Measurements from ENCODE around the gene FAM222A. TPM values are rescaled to one million over a fixed set of nuclear protein-coding genes. Genes with fewer than 3 reads are reported as not detected.

The FAM222A gene
- polyA plus RNA-seq, 3 donors, result 0.09 TPM; not detected in 2

GRCh38 chr12:109763201-109763841, 49.7 kb downstream of the FAM222A start:
- Mint-ChIP-seq H3K36me3 (peaks cover 0 to 9% of the 10 kb centered on the region in 2 donors), H3K27ac (peak overlapping the region; percentile 52 to 89 (median 65)), H3K4me1 (peaks cover 22% of the 10 kb centered on the region), H3K27me3 (ENCODE audit: low read depth in 3 of 3) (peaks cover 4 to 7% (median 6%) of the 10 kb centered on the region in 3 donors), H3K9me3 (peaks cover 5 to 16% (median 12%) of the 10 kb centered on the region in 7 donors), H3K4me3 (no peak overlapping the region)
- DNase-seq, result peak; percentile 71 to 86 (median 80)
- Histone ChIP-seq H3K27ac (ENCODE audit: low read depth in 1 of 2, low read length in 2 of 2) (peak overlapping the region; percentile 15 to 52), H3K27me3 (ENCODE audit: control insufficient read depth in 2 of 2, insufficient read depth in 2 of 2, low read length in 2 of 2) (no peaks in the 10 kb centered on the region), H2AFZ (ENCODE audit: insufficient read depth, low read depth, low read length, poor library complexity, severe bottlenecking) (peak overlapping the region; percentile 40), H3K9me3 (replicated peaks in 1 of 2; ENCODE audit: control insufficient read depth in 1 of 2, insufficient read depth in 1 of 2, low read length in 2 of 2) (peaks cover 9 to 15% of the 10 kb centered on the region in 2 donors), H3K9ac (ENCODE audit: insufficient read depth, low read length, poor library complexity, severe bottlenecking) (no peak overlapping the region), H4K20me1 (ENCODE audit: insufficient read depth, low read length) (no peaks in the 10 kb centered on the region), H3K79me2 (ENCODE audit: insufficient read depth, low read length) (no peaks in the 10 kb centered on the region), H3K4me3 (replicated peaks in 1 of 3; ENCODE audit: low read depth in 2 of 3, low read length in 3 of 3) (no peak overlapping the region), H3K36me3 (replicated peaks in 1 of 2; ENCODE audit: control insufficient read depth in 1 of 2, insufficient read depth in 2 of 2, low read length in 2 of 2) (no peaks in the 10 kb centered on the region), H3K4me2 (replicated peaks; ENCODE audit: extremely low read depth, low read length, poor library complexity, severe bottlenecking) (no peak overlapping the region), H3K4me1 (ENCODE audit: control insufficient read depth in 1 of 2, insufficient read depth in 2 of 2, low read length in 2 of 2) (peaks cover 2 to 20% of the 10 kb centered on the region in 2 donors)
- 0% methylated on average over 2 of the region's 3 CpGs for WGBS (ENCODE audit: insufficient coverage)
- intact Hi-C loops (cut with micrococcal nuclease), result no loop called here
- TF ChIP-seq, protein P1, sequence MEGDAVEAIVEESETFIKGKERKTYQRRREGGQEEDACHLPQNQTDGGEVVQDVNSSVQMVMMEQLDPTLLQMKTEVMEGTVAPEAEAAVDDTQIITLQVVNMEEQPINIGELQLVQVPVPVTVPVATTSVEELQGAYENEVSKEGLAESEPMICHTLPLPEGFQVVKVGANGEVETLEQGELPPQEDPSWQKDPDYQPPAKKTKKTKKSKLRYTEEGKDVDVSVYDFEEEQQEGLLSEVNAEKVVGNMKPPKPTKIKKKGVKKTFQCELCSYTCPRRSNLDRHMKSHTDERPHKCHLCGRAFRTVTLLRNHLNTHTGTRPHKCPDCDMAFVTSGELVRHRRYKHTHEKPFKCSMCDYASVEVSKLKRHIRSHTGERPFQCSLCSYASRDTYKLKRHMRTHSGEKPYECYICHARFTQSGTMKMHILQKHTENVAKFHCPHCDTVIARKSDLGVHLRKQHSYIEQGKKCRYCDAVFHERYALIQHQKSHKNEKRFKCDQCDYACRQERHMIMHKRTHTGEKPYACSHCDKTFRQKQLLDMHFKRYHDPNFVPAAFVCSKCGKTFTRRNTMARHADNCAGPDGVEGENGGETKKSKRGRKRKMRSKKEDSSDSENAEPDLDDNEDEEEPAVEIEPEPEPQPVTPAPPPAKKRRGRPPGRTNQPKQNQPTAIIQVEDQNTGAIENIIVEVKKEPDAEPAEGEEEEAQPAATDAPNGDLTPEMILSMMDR (IDR thresholded peaks at IDR 0.05), result no peak

GRCh38 chr12:109764123-109764522, 50.5 kb downstream of the FAM222A start:
- H3K27ac Mint-ChIP-seq, result no peak overlapping the region
- Histone ChIP-seq H3K27ac (ENCODE audit: low read depth in 1 of 2, low read length in 2 of 2) (no peak overlapping the region), H3K9me3 (replicated peaks in 1 of 2; ENCODE audit: control insufficient read depth in 1 of 2, insufficient read depth in 1 of 2, low read length in 2 of 2) (peaks cover 9 to 15% of the 10 kb centered on the region in 2 donors), H3K9ac (ENCODE audit: insufficient read depth, low read length, poor library complexity, severe bottlenecking) (no peak overlapping the region), H3K4me1 (ENCODE audit: control insufficient read depth in 1 of 2, insufficient read depth in 2 of 2, low read length in 2 of 2) (peaks cover 2 to 20% of the 10 kb centered on the region in 2 donors), H4K20me1 (ENCODE audit: insufficient read depth, low read length) (no peaks in the 10 kb centered on the region), H3K36me3 (replicated peaks in 1 of 2; ENCODE audit: control insufficient read depth in 1 of 2, insufficient read depth in 2 of 2, low read length in 2 of 2) (no peaks in the 10 kb centered on the region), H2AFZ (ENCODE audit: insufficient read depth, low read depth, low read length, poor library complexity, severe bottlenecking) (no peak overlapping the region), H3K4me2 (replicated peaks; ENCODE audit: extremely low read depth, low read length, poor library complexity, severe bottlenecking) (no peak overlapping the region), H3K27me3 (ENCODE audit: control insufficient read depth in 2 of 2, insufficient read depth in 2 of 2, low read length in 2 of 2) (no peaks in the 10 kb centered on the region), H3K4me3 (replicated peaks in 1 of 3; ENCODE audit: low read depth in 2 of 3, low read length in 3 of 3) (no peak overlapping the region), H3K79me2 (ENCODE audit: insufficient read depth, low read length) (no peaks in the 10 kb centered on the region)
- intact Hi-C loops (cut with micrococcal nuclease), result no loop called here
- H3K36me3 Mint-ChIP-seq, result peaks cover 0 to 9% of the 10 kb centered on the region in 2 donors
- H3K9me3 Mint-ChIP-seq, result peaks cover 5 to 16% (median 12%) of the 10 kb centered on the region in 7 donors
- peaks cover 4 to 7% (median 6%) of the 10 kb centered on the region in 3 donors for H3K27me3 Mint-ChIP-seq (ENCODE audit: low read depth in 3 of 3)
- whole genome bisulfite sequencing (ENCODE audit: insufficient coverage), result no CpG with 5 or more reads among the region's 3 CpGs
- peaks cover 22% of the 10 kb centered on the region for H3K4me1 Mint-ChIP-seq
- no peak for DNase-seq
- H3K4me3 Mint-ChIP-seq, result no peak overlapping the region
- TF ChIP-seq, protein P1 (IDR thresholded peaks at IDR 0.05), result no peak
